ENCODE measurements around the gene TTLL6. TPM values are rescaled to one million over a fixed set of nuclear protein-coding genes. Genes with fewer than 3 reads are reported as not detected.

The TTLL6 gene
- polyA plus RNA-seq, 2 of the 4 experiments (the other 2 are of a cell fraction), result 1.6 to 7.8 TPM

- TF ChIP-seq MAX (IDR thresholded peaks at IDR 0.05) (peak; percentile 60), FOXS1 (CRISPR knock-in tag; IDR thresholded peaks at IDR 0.05) (no peak), HOXA7 (CRISPR knock-in tag; IDR thresholded peaks at IDR 0.05) (no peak), CEBPB (IDR thresholded peaks at IDR 0.05) (peak in 1 of 2 experiments; percentile 47; a peak in 1 of 4 replicates), JUN (IDR thresholded peaks at IDR 0.05) (peak in 1 of 2 experiments; percentile 43; a peak in 2 of 5 replicates), ELK1 (IDR thresholded peaks at IDR 0.05; ENCODE audit: low read depth, low read length) (no peak), HMGXB4 (CRISPR knock-in tag; IDR thresholded peaks at IDR 0.05; ENCODE audit: borderline replicate concordance) (no peak), REST (IDR thresholded peaks at IDR 0.05) (no peak), RAD21 (conservative IDR thresholded peaks at IDR 0.05 in 1 of 2, IDR thresholded peaks at IDR 0.05 in 1 of 2) (no peak), HDAC2 (IDR thresholded peaks at IDR 0.05) (no peak), NR3C1 (IDR thresholded peaks at IDR 0.05) (no peak), MAFK (IDR thresholded peaks at IDR 0.05; ENCODE audit: partially characterized antibody) (no peak), RCOR1 (IDR thresholded peaks at IDR 0.05; ENCODE audit: low read depth, low read length) (no peak), JUNB (IDR thresholded peaks at IDR 0.05) (no peak), CHD4 (IDR thresholded peaks at IDR 0.05; ENCODE audit: borderline replicate concordance) (no peak), BCL3 (IDR thresholded peaks at IDR 0.05) (peak; percentile 60; the same call in 1 of the 3 replicates), FOSL2 (IDR thresholded peaks at IDR 0.05) (no peak), FOSL2 (CRISPR knock-in tag; IDR thresholded peaks at IDR 0.05) (no peak), NFE2L2 (conservative IDR thresholded peaks at IDR 0.05; ENCODE audit: low read length) (no peak), KDM5A (IDR thresholded peaks at IDR 0.05) (no peak), MYC (IDR thresholded peaks at IDR 0.05; ENCODE audit: borderline replicate concordance, low read length) (no peak)
Observed at GRCh38 chr17:48728232-48729231, 88.5 kb downstream of the TTLL6 start, which contains the start of gene HOXB13 (continued).
